Large intestine (tissue), 3 donors: ENCODE measurements around the gene SBF1. TPM values are rescaled to one million over a fixed set of nuclear protein-coding genes. Genes with fewer than 3 reads are reported as not detected.

Experiments used
- DNase-seq, 2 donors: peaks; one replicate each; pipeline versions ENCODE4 v3.0.0 to v3.0.0-alpha.2; 2013
- H3K27ac ChIP-seq: one replicate; pipeline ENCODE4 v1.5.1; 2013; ENCODE audit warnings: low read length
- H3K27me3 ChIP-seq: 2 replicates; pipeline ENCODE4 v1.6.1; 2013; ENCODE audit warnings: low read length; ENCODE audit not compliant: control insufficient read depth, insufficient read depth
- H3K36me3 ChIP-seq: 2 replicates; pipeline ENCODE4 v1.6.1; 2013; ENCODE audit warnings: low read length; ENCODE audit not compliant: control insufficient read depth, insufficient read depth
- H3K4me1 ChIP-seq: one replicate; pipeline ENCODE4 v1.6.1; 2013; ENCODE audit warnings: low read length; ENCODE audit not compliant: control insufficient read depth, insufficient read depth
- H3K4me3 ChIP-seq: one replicate; pipeline ENCODE4 v1.5.1; 2013; ENCODE audit warnings: low read length
- H3K9me3 ChIP-seq: one replicate; pipeline ENCODE4 v1.6.1; 2013; ENCODE audit warnings: mild to moderate bottlenecking, low read depth, low read length, moderate library complexity; ENCODE audit not compliant: control insufficient read depth
- WGBS: methylation state at CpG from one replicate; pipeline ENCODE4 v1.1.5; 2013; ENCODE audit warnings: low lambda C conversion rate; ENCODE audit not compliant: insufficient coverage; 5-methylcytosine and 5-hydroxymethylcytosine counted together
- polyA plus RNA-seq: library from polyadenylated mRNA; unstranded; fragments of 120-200 nt; gene quantifications from one replicate; pipeline ENCODE4 v1.2.1, GENCODE V29; 2013

Gene SBF1
- polyA plus RNA-seq, 1 donor = 37.5 TPM

GRCh38 chr22:50443801-50444625 lies 30.8 kb downstream of the SBF1 start:
- WGBS = no CpG with 5 or more reads among the region's 28 CpGs
- no peaks in the 10 kb centered on the region for H3K27me3 ChIP-seq
- H3K4me1 ChIP-seq = peaks cover 12% of the 10 kb centered on the region
- H3K36me3 ChIP-seq = peaks cover 84% of the 10 kb centered on the region
- no peak for DNase-seq
- no peak overlapping the region for H3K4me3 ChIP-seq
- no peaks in the 10 kb centered on the region for H3K9me3 ChIP-seq
- H3K27ac ChIP-seq = no peak overlapping the region

GRCh38 chr22:50443197-50443596 lies 31.6 kb downstream of the SBF1 start:
- DNase-seq = no peak

GRCh38 chr22:50441428-50441993 lies 33.3 kb downstream of the SBF1 start:
- Histone ChIP-seq H3K27ac (no peak overlapping the region), H3K9me3 (no peaks in the 10 kb centered on the region), H3K36me3 (peaks cover 84% of the 10 kb centered on the region), H3K4me1 (peaks cover 12% of the 10 kb centered on the region), H3K27me3 (no peaks in the 10 kb centered on the region), H3K4me3 (no peak overlapping the region)
- no peak for DNase-seq
- no CpG with 5 or more reads among the region's 17 CpGs for WGBS

More at GRCh38 chr22:50443197-50443596, 31.6 kb downstream of the SBF1 start:
- Histone ChIP-seq H3K36me3 (peaks cover 85% of the 10 kb centered on the region), H3K4me1 (peaks cover 12% of the 10 kb centered on the region), H3K4me3 (no peak overlapping the region), H3K27ac (no peak overlapping the region), H3K9me3 (no peaks in the 10 kb centered on the region), H3K27me3 (no peaks in the 10 kb centered on the region)
- WGBS = no CpG with 5 or more reads among the region's 15 CpGs

DNA sequence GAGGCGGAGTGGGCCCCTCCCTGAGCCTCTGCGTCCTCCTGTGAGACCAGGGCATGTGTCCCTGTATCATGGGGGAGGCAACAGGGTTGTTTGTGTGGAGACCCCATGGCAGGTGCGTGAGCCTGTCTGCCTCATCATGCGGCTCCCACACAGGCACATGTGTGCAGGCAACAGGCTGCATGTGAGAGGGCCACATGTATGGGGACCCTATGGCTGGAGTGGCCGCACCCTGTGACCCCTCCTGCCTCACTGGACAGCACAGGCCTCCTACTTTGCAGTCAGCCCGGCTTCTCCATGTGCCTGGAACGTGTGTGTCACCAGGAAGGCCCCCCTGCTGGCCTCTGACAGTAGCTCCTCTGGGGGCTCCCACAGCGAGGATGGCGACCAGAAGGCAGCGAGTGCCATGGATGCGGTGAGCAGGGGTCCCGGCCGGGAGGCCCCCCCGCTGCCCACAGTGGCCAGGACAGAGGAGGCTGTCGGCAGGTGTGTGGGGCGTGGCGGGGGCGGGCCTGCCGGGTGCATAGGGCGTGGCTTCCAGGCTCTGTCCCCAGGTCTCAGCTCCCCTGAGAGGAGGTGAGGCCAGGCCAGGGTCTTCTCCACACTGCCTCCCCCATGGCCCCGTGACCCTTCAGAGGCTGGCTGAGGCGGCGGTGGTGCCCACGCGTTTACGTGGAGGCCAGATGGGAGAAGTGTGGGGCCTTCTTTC lies 34.1 kb downstream of the SBF1 start:
- DNase-seq = no peak
- Histone ChIP-seq H3K36me3 (peaks cover 84% of the 10 kb centered on the region), H3K4me3 (no peak overlapping the region), H3K4me1 (peaks cover 12% of the 10 kb centered on the region), H3K9me3 (no peaks in the 10 kb centered on the region), H3K27me3 (no peaks in the 10 kb centered on the region), H3K27ac (no peak overlapping the region)
- WGBS = no CpG with 5 or more reads among the region's 26 CpGs

- Histone ChIP-seq H3K4me3 (no peak overlapping the region), H3K9me3 (no peaks in the 10 kb centered on the region), H3K36me3 (peaks cover 84% of the 10 kb centered on the region), H3K27ac (no peak overlapping the region), H3K27me3 (no peaks in the 10 kb centered on the region), H3K4me1 (peaks cover 4% of the 10 kb centered on the region)
- DNase-seq = no peak
- WGBS = no CpG with 5 or more reads among the region's 10 CpGs
Measured at GRCh38 chr22:50439871-50440331, 34.9 kb downstream of the SBF1 start.

- H3K36me3 ChIP-seq = peaks cover 85% of the 10 kb centered on the region
- H3K27me3 ChIP-seq = no peaks in the 10 kb centered on the region
- no CpG with 5 or more reads among the region's 17 CpGs for WGBS
- H3K9me3 ChIP-seq = no peaks in the 10 kb centered on the region
- no peak overlapping the region for H3K4me3 ChIP-seq
- H3K4me1 ChIP-seq = no peaks in the 10 kb centered on the region
- H3K27ac ChIP-seq = no peak overlapping the region
- DNase-seq = no peak
Measured at GRCh38 chr22:50439314-50439870, 35.4 kb downstream of the SBF1 start.

DNA sequence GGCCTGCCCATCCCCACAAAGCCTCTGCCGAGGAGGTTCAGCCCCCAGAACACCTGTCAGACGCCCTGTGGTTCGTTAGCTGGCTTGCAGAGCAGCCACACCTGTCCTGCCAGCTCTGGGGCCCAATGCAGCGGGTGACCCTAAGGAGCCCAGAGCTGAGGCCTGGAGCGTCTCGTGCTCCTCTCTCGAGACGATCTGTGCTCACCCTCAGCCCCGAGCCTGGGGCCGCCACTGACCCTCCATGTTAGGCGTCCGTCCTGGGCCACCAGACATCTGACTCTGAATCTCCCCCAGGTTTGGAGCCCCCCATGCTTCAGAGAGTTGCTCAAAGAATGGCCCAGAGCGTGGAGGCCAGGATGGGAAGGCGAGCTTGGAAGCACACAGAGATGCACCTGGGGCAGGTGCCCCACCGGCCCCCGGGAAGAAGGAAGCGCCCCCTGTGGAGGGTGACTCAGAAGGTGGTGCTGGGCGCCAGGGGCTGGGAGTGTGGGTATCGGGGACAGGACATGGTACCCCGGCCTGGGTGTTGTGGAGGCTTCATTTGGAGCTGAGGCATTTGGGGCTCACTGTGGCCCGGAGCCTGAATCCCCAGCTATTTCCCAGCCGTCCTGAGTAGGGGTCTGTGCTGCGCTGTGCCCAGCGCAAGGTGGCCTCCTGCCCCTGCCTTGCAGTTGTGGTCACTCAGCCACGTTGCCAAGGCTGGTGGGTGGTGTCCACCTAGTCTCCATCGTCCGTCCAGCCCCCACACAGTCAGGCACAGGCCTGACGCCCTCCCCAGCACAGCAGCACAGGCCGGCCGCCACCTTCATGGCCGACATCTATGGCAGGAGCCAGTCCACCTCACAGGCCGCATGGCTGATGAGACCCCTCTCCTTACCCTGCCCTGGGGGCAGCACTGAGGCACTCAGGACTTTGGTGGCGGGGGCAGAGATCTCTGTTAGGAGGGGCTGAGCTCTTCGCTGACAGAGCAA lies 36.2 kb downstream of the SBF1 start:
- H3K36me3 ChIP-seq = peaks cover 79% of the 10 kb centered on the region
- no peak for DNase-seq

DNA sequence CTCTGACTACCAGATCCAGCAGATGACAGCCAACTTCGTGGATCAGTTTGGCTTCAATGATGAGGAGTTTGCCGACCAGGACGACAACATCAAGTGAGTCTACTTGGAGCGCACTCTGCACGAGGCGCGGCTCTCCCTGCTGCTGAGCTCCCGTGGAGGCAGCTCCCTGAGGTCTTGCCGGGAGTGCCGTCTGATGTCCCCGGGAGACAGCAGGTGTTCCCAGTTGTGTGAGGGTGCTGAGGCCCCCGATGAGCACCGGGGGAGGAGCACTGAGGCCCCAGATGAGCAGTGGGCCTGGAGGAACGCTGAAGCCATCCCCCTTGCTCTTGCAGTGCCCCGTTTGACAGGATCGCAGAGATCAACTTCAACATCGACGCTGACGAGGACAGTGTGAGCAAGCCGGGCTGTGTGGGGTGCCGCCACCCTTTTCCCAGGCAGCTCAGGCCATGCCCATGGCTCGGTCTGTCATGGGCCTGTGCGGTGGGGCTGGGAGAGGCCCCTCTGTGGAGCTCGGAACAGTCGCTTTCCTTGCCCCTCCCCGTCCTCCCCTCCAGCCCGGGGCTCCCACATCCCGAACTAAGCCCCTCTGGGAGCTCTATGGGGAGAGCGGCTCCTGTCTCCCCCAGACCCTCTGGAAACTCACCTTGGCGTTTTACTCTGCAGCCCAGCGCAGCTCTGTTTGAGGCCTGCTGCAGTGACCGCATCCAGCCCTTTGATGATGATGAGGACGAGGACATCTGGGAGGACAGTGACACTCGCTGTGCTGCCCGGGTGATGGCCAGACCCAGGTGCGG lies 37.1 kb downstream of the SBF1 start:
- no peaks in the 10 kb centered on the region for H3K27me3 ChIP-seq
- no peak for DNase-seq
- H3K27ac ChIP-seq = no peak overlapping the region
- H3K4me3 ChIP-seq = no peak overlapping the region
- H3K9me3 ChIP-seq = no peaks in the 10 kb centered on the region
- no CpG with 5 or more reads among the region's 36 CpGs for WGBS
- H3K36me3 ChIP-seq = peaks cover 77% of the 10 kb centered on the region
- no peaks in the 10 kb centered on the region for H3K4me1 ChIP-seq

More for the DNA sequence above, 36.2 kb downstream of the SBF1 start:
- no peak overlapping the region for H3K4me3 ChIP-seq
- H3K4me1 ChIP-seq = no peaks in the 10 kb centered on the region
- no peak overlapping the region for H3K27ac ChIP-seq
- no peaks in the 10 kb centered on the region for H3K27me3 ChIP-seq
- no peaks in the 10 kb centered on the region for H3K9me3 ChIP-seq
- no CpG with 5 or more reads among the region's 34 CpGs for WGBS

DNA sequence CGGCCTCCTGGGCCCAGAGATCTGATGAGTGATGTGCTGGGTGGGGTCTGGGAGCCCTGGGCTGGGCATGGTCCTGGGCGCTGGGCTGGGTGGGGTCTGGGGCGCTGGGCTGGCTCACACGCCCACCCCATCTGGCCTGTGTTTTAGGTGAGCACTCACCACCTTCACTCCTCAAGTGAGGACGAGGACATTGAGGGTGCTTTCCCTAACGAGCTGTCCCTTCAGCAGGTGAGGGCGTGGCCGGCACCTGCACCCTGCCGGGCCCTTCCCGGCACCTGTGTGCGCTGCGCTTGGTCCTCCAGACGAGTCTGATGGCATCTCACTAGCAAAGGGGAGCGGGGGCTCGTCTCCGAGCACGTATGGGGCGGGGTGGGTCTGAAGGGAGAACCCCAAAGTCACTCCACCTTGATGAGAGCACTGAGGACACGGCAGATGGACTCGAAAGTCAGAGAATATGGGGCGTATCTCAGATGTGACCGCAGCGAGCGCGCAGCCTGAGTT lies 37.9 kb downstream of the SBF1 start:
- no peak for DNase-seq
- peaks cover 81% of the 10 kb centered on the region for H3K36me3 ChIP-seq

More for the DNA sequence above, 37.9 kb downstream of the SBF1 start:
- Histone ChIP-seq H3K4me3 (no peak overlapping the region), H3K9me3 (no peaks in the 10 kb centered on the region), H3K27me3 (no peaks in the 10 kb centered on the region), H3K4me1 (no peaks in the 10 kb centered on the region), H3K27ac (no peak overlapping the region)
- WGBS = no CpG with 5 or more reads among the region's 25 CpGs
